H9 (cell line): ENCODE results near the gene TMEM141. TPM values are rescaled to one million over a fixed set of nuclear protein-coding genes. Genes with fewer than 3 reads are reported as not detected.

Source experiments
- DNase-seq: peaks from one replicate; pipeline ENCODE4 v3.0.0-alpha.2; 2017
- H2AFZ ChIP-seq: one replicate; pipeline ENCODE4 v1.6.1; 2013; ENCODE audit warnings: mild to moderate bottlenecking, low read length, control low read depth, moderate library complexity
- H2AK5ac ChIP-seq: 2 replicates; pipeline ENCODE4 v1.6.1; 2013; ENCODE audit warnings: low read length, control low read depth, mixed read lengths; ENCODE audit not compliant: insufficient read length
- H2BK120ac ChIP-seq: one replicate; pipeline ENCODE4 v1.6.1; 2013; ENCODE audit warnings: low read depth, mild to moderate bottlenecking, low read length, control low read depth, inconsistent platforms; ENCODE audit not compliant: poor library complexity, severe bottlenecking
- H2BK12ac ChIP-seq: 2 replicates; pipeline ENCODE4 v1.6.1; 2013; ENCODE audit warnings: low read length, control low read depth, mixed read lengths, low read depth; ENCODE audit not compliant: insufficient read length
- H2BK15ac ChIP-seq: 2 replicates; pipeline ENCODE4 v1.6.1; 2013; ENCODE audit warnings: low read depth, low read length, control low read depth
- H2BK20ac ChIP-seq: one replicate; pipeline ENCODE4 v1.6.1; 2013; ENCODE audit warnings: low read depth, mild to moderate bottlenecking, low read length, control low read depth, inconsistent platforms; ENCODE audit not compliant: poor library complexity, severe bottlenecking
- H2BK5ac ChIP-seq: 2 replicates; pipeline ENCODE4 v1.6.1; 2013; ENCODE audit warnings: low read length, control low read depth, mixed read lengths; ENCODE audit not compliant: insufficient read length
- H3K14ac ChIP-seq: 2 replicates; pipeline ENCODE4 v1.6.1; 2013; ENCODE audit warnings: low read length, control low read depth; ENCODE audit not compliant: insufficient read depth
- H3K18ac ChIP-seq: 2 replicates; pipeline ENCODE4 v1.6.1; 2013; ENCODE audit warnings: low read depth, mild to moderate bottlenecking, mixed read lengths, low read length, control low read depth; ENCODE audit not compliant: insufficient read length
- H3K23ac ChIP-seq: 2 replicates; pipeline ENCODE4 v1.6.1; 2013; ENCODE audit warnings: low read length, control low read depth, mixed read lengths, low read depth; ENCODE audit not compliant: insufficient read length
- H3K23me2 ChIP-seq: 2 replicates; pipeline ENCODE4 v1.6.1; 2013; ENCODE audit warnings: low read depth, mild to moderate bottlenecking, mixed read lengths, low read length, control low read depth; ENCODE audit not compliant: insufficient read length, poor library complexity, severe bottlenecking
- H3K27ac ChIP-seq: 2 replicates; pipeline ENCODE4 v1.5.1; 2013; ENCODE audit warnings: low read length, control low read depth, mixed read lengths, low read depth; ENCODE audit not compliant: insufficient read length
- H3K27me3 ChIP-seq: 2 replicates; pipeline ENCODE4 v1.6.1; 2013; ENCODE audit warnings: low read length, control low read depth, inconsistent platforms; ENCODE audit not compliant: insufficient read depth
- H3K4ac ChIP-seq: 2 replicates; pipeline ENCODE4 v1.6.1; 2013; ENCODE audit warnings: low read depth, mild to moderate bottlenecking, control low read depth, inconsistent platforms, low read length, moderate library complexity
- H3K4me1 ChIP-seq: 2 replicates; pipeline ENCODE4 v1.6.1; 2013; ENCODE audit warnings: low read length, control low read depth, inconsistent platforms; ENCODE audit not compliant: insufficient read depth
- H3K4me2 ChIP-seq: 2 replicates; pipeline ENCODE4 v1.6.1; 2013; ENCODE audit warnings: low read length, control low read depth, mixed read lengths; ENCODE audit not compliant: insufficient read length, insufficient read depth
- H3K56ac ChIP-seq: 2 replicates; pipeline ENCODE4 v1.6.1; 2013; ENCODE audit warnings: low read depth, mild to moderate bottlenecking, mixed read lengths, low read length, control low read depth; ENCODE audit not compliant: insufficient read length
- H3K79me1 ChIP-seq: 2 replicates; pipeline ENCODE4 v1.6.1; 2013; ENCODE audit warnings: low read depth, mild to moderate bottlenecking, moderate library complexity, low read length, control low read depth, inconsistent platforms; ENCODE audit not compliant: insufficient read depth, poor library complexity, severe bottlenecking
- H3K79me2 ChIP-seq: 2 replicates; pipeline ENCODE4 v1.6.1; 2013; ENCODE audit warnings: low read length, control low read depth, inconsistent platforms; ENCODE audit not compliant: insufficient read depth
- H3K9ac ChIP-seq: 2 replicates; pipeline ENCODE4 v1.6.1; 2013; ENCODE audit warnings: low read length, control low read depth, mixed read lengths; ENCODE audit not compliant: insufficient read length; ENCODE audit errors: extremely low read depth
- H3K9me3 ChIP-seq: one replicate; pipeline ENCODE4 v1.6.1; 2013; ENCODE audit warnings: low read depth, low read length, inconsistent platforms; ENCODE audit not compliant: control insufficient read depth
- H3T11ph ChIP-seq: one replicate; pipeline ENCODE4 v1.6.1; 2013; ENCODE audit warnings: mild to moderate bottlenecking, low read length, control low read depth, inconsistent platforms
- H4K20me1 ChIP-seq: one replicate; pipeline ENCODE4 v1.6.1; 2013; ENCODE audit not compliant: control insufficient read depth, insufficient read length, insufficient read depth
- H4K5ac ChIP-seq: 2 replicates; pipeline ENCODE4 v1.6.1; 2013; ENCODE audit warnings: low read depth, mild to moderate bottlenecking, mixed read lengths, low read length, control low read depth; ENCODE audit not compliant: insufficient read length
- H4K8ac ChIP-seq: replicated peaks from 2 replicates; pipeline ENCODE4 v1.6.1; 2013; ENCODE audit warnings: low read length, control low read depth, mixed read lengths, low read depth; ENCODE audit not compliant: insufficient read length
- H4K91ac ChIP-seq: 2 replicates; pipeline ENCODE4 v1.6.1; 2013; ENCODE audit warnings: low read depth, mild to moderate bottlenecking, moderate library complexity, mixed read lengths, low read length, control low read depth; ENCODE audit not compliant: insufficient read length
- H3K27ac Mint-ChIP-seq, 3 experiments: 2 replicates in 2 of 3; 3 replicates in 1 of 3; pipeline ENCODE4 v1.8.0; 2020 to 2021; ENCODE audit warnings: mixed read lengths in 3 of 3, mild to moderate bottlenecking in 1 of 3, moderate library complexity in 1 of 3
- H3K27me3 Mint-ChIP-seq: 2 replicates; pipeline ENCODE4 v1.8.0; 2021; ENCODE audit warnings: low read depth, mild to moderate bottlenecking, moderate library complexity, mixed read lengths
- H3K36me3 Mint-ChIP-seq, 3 experiments: 2 replicates in 2 of 3; 3 replicates in 1 of 3; pipeline ENCODE4 v1.8.0; 2020 to 2021; ENCODE audit warnings: low read depth in 3 of 3, mixed read lengths in 3 of 3; ENCODE audit not compliant: insufficient read depth in 1 of 3
- H3K4me1 Mint-ChIP-seq, 2 experiments: 2 replicates each; pipeline ENCODE4 v1.8.0; 2020; ENCODE audit warnings: mixed read lengths in 2 of 2
- H3K4me3 Mint-ChIP-seq, 2 experiments: 2 replicates in 1 of 2; 3 replicates in 1 of 2; pipeline ENCODE4 v1.8.0; 2020 to 2021; ENCODE audit warnings: mild to moderate bottlenecking in 2 of 2, mixed read lengths in 2 of 2, moderate library complexity in 1 of 2
- H3K9me3 Mint-ChIP-seq, 2 experiments: 2 replicates in 1 of 2; 3 replicates in 1 of 2; pipeline ENCODE4 v1.8.0; 2020; ENCODE audit warnings: mild to moderate bottlenecking in 2 of 2, mixed read lengths in 2 of 2, moderate library complexity in 1 of 2
- CTCF ChIP-seq: fragments of 200-600 bp; sonication (generic); conservative IDR thresholded peaks from 3 replicates; pipeline ENCODE4 v1.8.0; 2021; ENCODE audit warnings: antibody characterized with exemption, mild to moderate bottlenecking
- WGBS: extraction: QIAGEN DNeasy Blood & Tissue Kit; methylation state at CpG from one replicate; pipeline ENCODE4 v1.1.7; 2013; ENCODE audit warnings: missing lambda C conversion rate, low lambda C conversion rate, mixed read lengths; ENCODE audit not compliant: insufficient read length; ENCODE audit errors: extremely low coverage; 5-methylcytosine and 5-hydroxymethylcytosine counted together
- total RNA-seq: library from RNA; stranded (reverse); gene quantifications from 2 replicates; pipeline ENCODE4 v1.2.1, GENCODE V29; 2021

The TMEM141 gene
- total RNA-seq, 1 experiment from 2014 or later = 55.2 TPM

GRCh38 chr9:136794281-136794999, 3.3 kb downstream of the TMEM141 start:
- Histone ChIP-seq H4K8ac (no peak overlapping the region), H3K9me3 (no peaks in the 10 kb centered on the region), H2BK15ac (no peak overlapping the region), H3K18ac (no peak overlapping the region), H3K79me1 (no peaks in the 10 kb centered on the region), H2BK12ac (no peak overlapping the region), H2AK5ac (no peak overlapping the region), H2AFZ (no peak overlapping the region), H2BK120ac (no peak overlapping the region), H3T11ph (no peak overlapping the region), H3K4ac (no peak overlapping the region), H2BK20ac (no peak overlapping the region), H2BK5ac (no peak overlapping the region), H3K9ac (no peak overlapping the region), H3K79me2 (no peaks in the 10 kb centered on the region), H3K27ac (no peak overlapping the region), H3K14ac (no peak overlapping the region), H4K91ac (no peak overlapping the region), H3K56ac (no peak overlapping the region), H4K20me1 (no peaks in the 10 kb centered on the region), H3K23me2 (peaks cover 4% of the 10 kb centered on the region), H3K4me1 (no peaks in the 10 kb centered on the region), H3K27me3 (no peaks in the 10 kb centered on the region; the same call in 1 of the 2 replicates), H3K4me2 (no peak overlapping the region), H4K5ac (no peak overlapping the region), H3K23ac (no peak overlapping the region)
- no peaks in the 10 kb centered on the region for H3K9me3 Mint-ChIP-seq
- no CpG with 5 or more reads among the region's 14 CpGs for WGBS
- DNase-seq = no peak
- peak overlapping the region in 1 of 3 experiments; percentile 51; a peak in 1 of 7 replicates for H3K27ac Mint-ChIP-seq
- no peak overlapping the region for H3K4me3 Mint-ChIP-seq
- H3K27me3 Mint-ChIP-seq = peaks cover 34% of the 10 kb centered on the region
- TF ChIP-seq CTCF = no peak
- peaks cover 17 to 27% of the 10 kb centered on the region in 2 experiments for H3K4me1 Mint-ChIP-seq
- H3K36me3 Mint-ChIP-seq = peaks cover 0 to 8% (median 1%) of the 10 kb centered on the region in 3 experiments; a peak in 3 of 7 replicates
